Cardiac fibroblast (primary cell): ENCODE measurements around the gene LAD1.
A peak's percentile ranks its signal among the peaks of the same experiment; 100 is the strongest.

Experiments used
- DNase-seq, 2 donors: peaks; one replicate each; pipeline versions ENCODE4 v3.0.0 to v3.0.0-alpha.2; 2010; ENCODE audit warnings: low read depth in 2 of 2
- H3K4me3 ChIP-seq, 2 donors: replicated peaks in 1 of 2; 1 replicate in 1 of 2; 2 replicates in 1 of 2; pipeline ENCODE4 v1.5.1; 2011; ENCODE audit warnings: low read depth in 2 of 2, low read length in 2 of 2, mild to moderate bottlenecking in 2 of 2, moderate library complexity in 1 of 2
- TF ChIP-seq, protein P1 (sequence below): IDR thresholded peaks from one replicate; pipeline ENCODE4 v1.5.1; 2011; ENCODE audit warnings: low read depth, mild to moderate bottlenecking, low read length, inconsistent platforms

LAD1 gene

DNA sequence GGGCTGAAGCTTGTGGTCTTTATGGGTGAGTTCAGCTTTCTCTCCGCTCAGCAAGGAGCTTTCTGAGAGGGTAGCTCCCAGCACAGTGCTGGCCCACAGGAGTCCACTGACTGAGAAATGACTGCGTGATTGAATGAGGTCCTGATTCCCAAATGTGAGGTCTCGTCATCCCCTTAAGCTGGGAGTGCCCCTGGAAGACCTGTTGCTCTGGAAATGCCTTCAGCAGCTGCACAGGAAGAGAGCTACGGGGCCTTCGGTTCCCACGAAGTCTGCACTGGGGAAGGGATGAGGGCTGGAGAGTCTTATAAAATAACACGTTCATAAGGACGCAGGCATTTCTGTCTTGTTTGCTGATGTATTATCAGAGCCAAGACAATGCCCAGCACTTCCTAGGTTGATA lies 35.7 kb downstream of the LAD1 start:
- H3K4me3 ChIP-seq: no peak overlapping the region
- TF ChIP-seq, protein P1, sequence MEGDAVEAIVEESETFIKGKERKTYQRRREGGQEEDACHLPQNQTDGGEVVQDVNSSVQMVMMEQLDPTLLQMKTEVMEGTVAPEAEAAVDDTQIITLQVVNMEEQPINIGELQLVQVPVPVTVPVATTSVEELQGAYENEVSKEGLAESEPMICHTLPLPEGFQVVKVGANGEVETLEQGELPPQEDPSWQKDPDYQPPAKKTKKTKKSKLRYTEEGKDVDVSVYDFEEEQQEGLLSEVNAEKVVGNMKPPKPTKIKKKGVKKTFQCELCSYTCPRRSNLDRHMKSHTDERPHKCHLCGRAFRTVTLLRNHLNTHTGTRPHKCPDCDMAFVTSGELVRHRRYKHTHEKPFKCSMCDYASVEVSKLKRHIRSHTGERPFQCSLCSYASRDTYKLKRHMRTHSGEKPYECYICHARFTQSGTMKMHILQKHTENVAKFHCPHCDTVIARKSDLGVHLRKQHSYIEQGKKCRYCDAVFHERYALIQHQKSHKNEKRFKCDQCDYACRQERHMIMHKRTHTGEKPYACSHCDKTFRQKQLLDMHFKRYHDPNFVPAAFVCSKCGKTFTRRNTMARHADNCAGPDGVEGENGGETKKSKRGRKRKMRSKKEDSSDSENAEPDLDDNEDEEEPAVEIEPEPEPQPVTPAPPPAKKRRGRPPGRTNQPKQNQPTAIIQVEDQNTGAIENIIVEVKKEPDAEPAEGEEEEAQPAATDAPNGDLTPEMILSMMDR: no peak

DNA sequence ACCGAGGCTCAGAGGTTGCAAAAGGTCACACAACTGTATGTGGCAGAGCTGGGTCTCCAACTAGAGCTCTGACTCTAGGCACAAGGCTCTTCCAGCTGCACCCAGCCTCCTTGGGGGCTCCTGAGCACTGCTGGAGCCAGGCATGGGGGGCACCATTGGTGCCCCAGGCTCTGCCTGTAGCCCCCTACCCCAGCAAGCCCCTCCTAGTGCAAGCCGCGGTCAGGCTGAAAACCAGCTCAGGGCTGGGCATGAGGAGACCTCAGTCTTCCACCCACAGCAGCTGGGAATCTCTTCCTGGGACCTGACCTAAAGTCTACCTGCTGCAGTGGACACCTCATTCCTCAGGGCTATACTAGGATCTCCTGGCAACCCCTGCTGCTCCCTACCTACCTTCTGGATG lies 36.2 kb downstream of the LAD1 start:
- no peak for DNase-seq
- TF ChIP-seq, protein P1: no peak

More for the DNA sequence above, 35.7 kb downstream of the LAD1 start:
- no peak for DNase-seq

DNA sequence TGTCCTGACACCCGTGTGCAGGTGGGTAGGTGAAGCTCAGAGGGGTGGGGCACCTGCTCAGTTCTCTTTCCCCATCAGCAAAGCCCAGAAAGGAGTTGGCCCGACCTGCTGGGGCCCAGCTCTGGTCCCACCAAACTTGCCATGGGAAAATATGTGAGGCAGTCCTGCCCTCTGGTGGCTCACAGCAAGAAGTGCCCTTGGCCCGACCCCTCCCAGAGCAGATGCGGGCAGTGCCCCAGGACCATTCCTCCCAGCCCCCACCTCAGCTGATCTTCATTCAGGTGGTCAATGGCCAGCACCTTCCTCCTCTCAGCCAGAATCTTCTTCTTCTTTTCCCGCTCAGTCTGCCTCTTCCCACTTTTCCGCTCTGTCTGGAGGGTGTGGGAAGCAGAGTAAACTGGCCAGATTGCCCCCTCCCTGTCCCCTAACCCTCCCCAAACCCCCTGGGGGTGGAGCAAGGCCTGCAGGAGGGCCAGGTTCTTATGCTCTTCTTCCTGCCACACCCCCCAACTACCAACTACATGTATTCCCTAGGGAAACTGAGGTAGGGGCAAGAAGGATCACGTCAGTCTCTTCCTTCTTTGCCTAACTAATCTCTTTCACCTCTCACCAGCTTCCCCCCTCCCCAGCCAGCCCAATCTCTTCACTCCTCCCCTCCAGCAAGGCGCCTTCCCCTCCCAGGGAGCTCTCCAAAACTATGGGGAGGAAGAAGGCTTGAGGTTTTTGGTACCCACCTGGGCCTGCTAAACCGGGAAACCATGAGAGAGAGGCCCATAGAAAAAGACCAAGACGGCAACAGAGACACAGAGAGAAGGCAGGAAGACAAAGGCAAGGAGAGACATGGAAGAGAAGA lies 37.2 kb downstream of the LAD1 start:
- H3K4me3 ChIP-seq: no peak overlapping the region
- DNase-seq: peak; percentile 54 to 55
- TF ChIP-seq, protein P1: peak; percentile 86

More for the DNA sequence above, 36.2 kb downstream of the LAD1 start:
- H3K4me3 ChIP-seq: no peak overlapping the region

DNA sequence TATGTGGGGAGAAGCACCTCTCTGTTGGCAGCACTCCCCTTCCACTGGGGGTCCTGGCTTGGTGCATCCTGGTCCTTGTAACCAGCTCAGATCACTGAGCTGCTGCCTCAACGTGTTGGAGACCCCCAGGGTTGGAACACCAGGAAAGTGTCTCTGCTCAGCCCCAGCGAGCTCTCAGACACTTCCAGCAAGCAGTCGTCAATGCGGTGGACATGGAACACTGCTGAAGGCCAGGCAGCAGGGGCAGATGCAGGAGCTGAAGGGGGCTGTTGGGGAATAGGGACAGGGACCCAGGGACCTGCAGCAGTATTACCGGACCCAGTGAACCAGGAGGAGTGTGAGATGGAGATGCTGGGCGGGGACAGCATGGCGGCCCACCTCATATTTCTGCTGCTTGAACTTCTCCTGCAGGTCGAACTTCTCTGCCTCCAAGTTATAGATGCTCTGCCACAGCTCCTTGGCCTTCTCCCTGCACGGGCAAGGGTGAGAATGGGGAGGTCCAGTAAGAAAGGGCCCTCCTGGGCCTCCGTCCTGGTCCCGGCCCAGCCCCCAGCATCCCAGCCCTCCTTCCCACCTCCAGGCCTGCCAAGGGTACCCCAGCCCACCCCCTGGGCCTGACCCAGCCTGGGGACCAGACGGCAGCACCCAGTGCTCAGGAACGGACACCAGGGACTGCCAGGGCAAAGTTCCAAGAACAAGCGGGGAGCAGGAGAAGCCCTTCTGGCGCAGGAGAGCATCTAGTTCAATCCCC lies 38.0 kb downstream of the LAD1 start:
- TF ChIP-seq, protein P1: no peak
- no peak for DNase-seq
- no peak overlapping the region for H3K4me3 ChIP-seq

DNA sequence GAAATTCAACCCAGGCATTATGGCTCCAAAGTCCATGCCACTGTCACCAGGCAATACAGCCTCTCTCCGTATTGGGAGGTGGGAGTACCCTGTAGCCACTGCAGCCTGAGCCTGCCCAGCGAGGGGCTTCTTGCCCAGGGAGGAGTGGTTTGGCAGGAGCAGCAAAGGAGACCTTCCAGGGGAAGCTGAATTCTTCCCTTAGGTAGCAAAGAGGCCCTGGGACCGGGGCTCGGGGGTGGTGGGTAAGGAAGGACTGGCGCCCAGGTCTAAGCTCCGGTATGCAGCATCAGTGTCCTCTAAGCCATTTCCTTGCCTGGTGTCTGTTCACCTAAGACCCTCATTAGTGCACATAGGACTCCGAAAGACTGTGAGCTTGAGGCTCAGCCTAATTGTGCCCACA lies 38.6 kb downstream of the LAD1 start:
- no peak for DNase-seq
- no peak overlapping the region for H3K4me3 ChIP-seq
- TF ChIP-seq, protein P1: no peak

DNA sequence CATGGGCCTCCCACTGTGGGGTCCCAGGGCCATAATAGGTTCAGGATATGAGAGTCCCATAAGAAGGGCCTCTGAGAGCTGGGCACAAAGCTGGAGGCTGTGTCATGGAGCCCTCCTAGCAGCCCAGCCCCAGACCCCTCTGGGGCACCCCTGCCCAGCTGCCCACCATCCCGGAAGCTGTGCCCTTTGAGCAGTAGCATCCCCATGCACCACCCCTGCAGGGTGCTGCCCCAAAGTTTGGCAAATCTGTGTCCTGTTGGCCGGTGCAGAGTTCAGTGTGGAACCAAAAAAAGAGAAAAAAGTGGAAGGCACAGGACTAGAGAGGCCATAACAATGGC lies 39.3 kb downstream of the LAD1 start:
- DNase-seq: no peak
- no peak overlapping the region for H3K4me3 ChIP-seq
- TF ChIP-seq, protein P1: no peak
